ENCODE data around the gene ZNF385C.

Gene ZNF385C

GRCh38 chr17:42125565-42125964 lies 27.3 kb upstream of the ZNF385C start:
- no peak for DNase-seq (ENCODE audit: low spot score)

- DNase-seq (ENCODE audit: low spot score), result no peak
Observed at GRCh38 chr17:42124256-42124655, 26.0 kb upstream of the ZNF385C start.

GRCh38 chr17:42122371-42123303 lies 24.4 kb upstream of the ZNF385C start, which contains the start of gene HSPB9:
HSPB9 (plus strand) TSS chr17:42122804; CDS start chr17:42122851, 47 bp downstream.
- DNase-seq (ENCODE audit: low spot score), result no peak

GRCh38 chr17:42120770-42121769 lies 22.8 kb upstream of the ZNF385C start, which contains the start of gene KAT2A:
KAT2A (minus strand) TSS chr17:42121367; CDS start chr17:42121304, 63 bp downstream.
- DNase-seq (ENCODE audit: low spot score), result peak; percentile 74

- no peak for DNase-seq (ENCODE audit: low spot score)
Observed at GRCh38 chr17:42120161-42120769, 22.0 kb upstream of the ZNF385C start.

- DNase-seq (ENCODE audit: low spot score), result no peak
Observed at GRCh38 chr17:42119301-42119700, 21.0 kb upstream of the ZNF385C start.

- DNase-seq (ENCODE audit: low spot score), result peak; percentile 30
Observed at GRCh38 chr17:42118545-42118944, 20.3 kb upstream of the ZNF385C start.

GRCh38 chr17:42118126-42118510 lies 19.8 kb upstream of the ZNF385C start:
- no peak for DNase-seq (ENCODE audit: low spot score)

- DNase-seq (ENCODE audit: low spot score), result no peak
Observed at GRCh38 chr17:42117397-42118125, 19.3 kb upstream of the ZNF385C start.

GRCh38 chr17:42116705-42117396 lies 18.6 kb upstream of the ZNF385C start:
- DNase-seq (ENCODE audit: low spot score), result peak; percentile 83

GRCh38 chr17:42114118-42114517 lies 15.8 kb upstream of the ZNF385C start:
- no peak for DNase-seq (ENCODE audit: low spot score)

GRCh38 chr17:42113293-42114069 lies 15.2 kb upstream of the ZNF385C start:
- DNase-seq (ENCODE audit: low spot score), result no peak

GRCh38 chr17:42112552-42113176 lies 14.4 kb upstream of the ZNF385C start, which contains the start of gene DHX58:
DHX58 (minus strand) TSS chr17:42112714; CDS start chr17:42111892, 822 bp downstream.
- peak; percentile 84 for DNase-seq (ENCODE audit: low spot score)

- DNase-seq (ENCODE audit: low spot score), result peak; percentile 8
Observed at GRCh38 chr17:42111871-42112551, 13.7 kb upstream of the ZNF385C start.

- DNase-seq (ENCODE audit: low spot score), result no peak
Observed at GRCh38 chr17:42111265-42111636, 13.0 kb upstream of the ZNF385C start.

- no peak for DNase-seq (ENCODE audit: low spot score)
Observed at GRCh38 chr17:42110301-42111264, 12.3 kb upstream of the ZNF385C start.

- no peak for DNase-seq (ENCODE audit: low spot score)
Observed at GRCh38 chr17:42109086-42109485, 10.8 kb upstream of the ZNF385C start.
